Stimulated activated CD4-positive, alpha-beta T cell treated with anti-CD3 and anti-CD28 coated beads, Interleukin-15, amount 100 ng/mL, for 24 hours (primary cell): ENCODE measurements around the gene SFTPB.
A peak's percentile ranks its signal among the peaks of the same experiment; 100 is the strongest.
"Not testable (repeated sequence)": the region's sequence is repeated elsewhere in the genome, so short reads cannot be mapped to it uniquely, and the experiment has no call there.

ENCODE experiments used
- DNase-seq: peaks from one replicate; pipeline ENCODE4 v3.0.0-alpha.2; 2020

SFTPB gene

GRCh38 chr2:85652056-85652455, 15.9 kb downstream of the SFTPB start:
- DNase-seq = no peak

- DNase-seq = no peak
Observed at GRCh38 chr2:85651097-85651496, 16.9 kb downstream of the SFTPB start.

GRCh38 chr2:85650456-85650855, 17.5 kb downstream of the SFTPB start:
- no peak for DNase-seq

GRCh38 chr2:85649201-85650190, 18.5 kb downstream of the SFTPB start:
- no peak for DNase-seq

DNA sequence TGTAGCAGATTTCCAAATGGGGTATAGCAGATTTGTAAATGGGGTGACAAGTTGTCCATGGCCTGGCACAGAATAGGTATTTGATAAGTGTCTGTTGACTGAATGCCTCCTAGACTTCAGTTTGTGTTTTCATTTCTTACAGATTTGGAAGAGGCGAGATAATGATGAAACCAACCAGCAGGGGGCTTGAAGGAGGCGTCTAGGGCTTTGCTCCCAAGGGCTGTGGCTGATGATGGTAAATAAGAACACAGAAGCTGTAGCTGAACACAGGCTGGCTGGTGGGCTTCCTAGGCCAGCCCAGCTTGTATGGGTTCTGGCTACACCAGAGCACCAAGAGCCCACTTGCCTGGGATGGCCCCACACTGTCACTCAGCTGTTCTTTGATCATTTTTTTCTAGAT, 19.4 kb downstream of the SFTPB start:
- no peak for DNase-seq

GRCh38 chr2:85647823-85648526, 20.0 kb downstream of the SFTPB start:
- DNase-seq = no peak

DNA sequence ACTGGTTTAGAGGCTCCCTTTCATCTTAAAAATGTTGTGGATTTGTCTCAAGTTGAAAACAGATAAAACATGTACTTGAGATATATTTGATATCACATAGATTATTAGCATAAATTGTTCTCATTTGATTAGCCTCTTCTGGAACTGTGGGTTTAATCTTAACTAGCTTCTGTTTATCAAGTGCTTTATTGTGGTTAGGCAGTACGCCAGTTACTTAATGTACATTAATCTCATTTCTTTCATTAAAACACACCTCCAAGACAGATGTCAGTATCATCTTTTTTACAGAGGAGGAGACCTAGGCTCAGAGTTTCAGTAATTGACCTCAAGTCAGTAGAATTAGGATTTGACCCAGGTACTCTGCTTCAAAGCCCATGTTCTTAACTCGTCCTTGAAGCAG, 21.8 kb downstream of the SFTPB start:
- DNase-seq = no peak

DNA sequence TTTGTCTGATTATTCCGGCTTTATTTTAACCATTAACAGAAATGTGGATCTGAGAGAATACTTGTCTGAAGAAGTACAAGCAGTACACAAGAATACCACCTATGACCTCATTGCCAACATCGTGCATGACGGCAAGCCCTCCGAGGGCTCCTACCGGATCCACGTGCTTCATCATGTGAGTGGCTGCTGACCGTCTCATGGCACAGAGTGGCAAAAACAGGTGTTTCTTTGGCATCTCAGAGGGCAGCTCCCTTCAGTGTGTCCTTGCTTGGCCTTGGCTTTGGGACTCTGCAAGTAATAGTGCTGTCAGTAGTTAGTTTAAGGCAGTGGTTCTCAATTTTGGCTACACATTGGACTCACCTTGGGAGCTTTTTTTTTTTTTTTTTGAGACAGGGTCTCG, 23.1 kb downstream of the SFTPB start:
- no peak for DNase-seq

GRCh38 chr2:85642725-85643124, 25.3 kb downstream of the SFTPB start:
- DNase-seq = peak; percentile 21

- DNase-seq = no peak
Observed at GRCh38 chr2:85635636-85636035, 32.4 kb downstream of the SFTPB start.

- DNase-seq = no peak
Observed at GRCh38 chr2:85635011-85635410, 33.0 kb downstream of the SFTPB start.

GRCh38 chr2:85631316-85631715, 36.7 kb downstream of the SFTPB start:
- DNase-seq = no peak

DNA sequence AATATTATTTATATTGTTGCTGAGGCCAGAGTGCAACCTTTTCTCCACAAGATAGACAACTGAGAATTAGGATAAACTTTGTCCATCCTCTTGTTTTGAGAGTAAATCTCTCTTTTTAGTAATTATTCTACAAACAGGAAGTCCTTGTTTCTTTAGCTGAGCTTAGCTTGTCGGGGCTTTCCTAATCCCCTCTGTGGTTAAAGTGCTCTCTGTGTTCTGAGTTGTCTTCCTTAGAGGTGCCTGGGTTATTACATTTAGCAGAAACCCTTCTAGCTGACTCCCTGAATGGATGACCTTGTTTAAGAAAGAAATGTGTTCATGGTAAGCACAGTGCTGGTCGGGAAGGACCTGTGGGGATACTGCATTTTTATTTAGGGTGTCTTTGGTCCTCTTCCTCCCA, 39.3 kb downstream of the SFTPB start:
- no peak for DNase-seq

DNA sequence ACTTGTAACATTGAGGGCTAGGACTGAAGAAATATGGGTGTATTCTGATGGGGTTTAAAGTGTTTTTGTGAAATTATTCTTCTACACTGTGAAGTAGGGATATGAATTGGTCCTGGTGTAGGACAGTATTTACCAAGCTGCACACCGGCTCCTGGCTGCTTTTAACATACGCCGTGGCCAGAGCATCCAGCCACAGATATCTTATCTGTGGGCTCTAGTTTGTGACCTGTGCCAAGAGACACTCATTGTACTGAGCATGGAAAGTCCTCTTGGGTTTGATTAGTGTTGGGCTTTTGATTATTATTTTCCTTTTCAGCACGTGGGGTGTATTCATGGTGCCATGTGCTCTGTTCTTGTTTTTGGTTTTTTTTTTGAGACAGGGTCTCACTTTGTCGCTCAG, 44.0 kb downstream of the SFTPB start:
- DNase-seq = no peak

DNA sequence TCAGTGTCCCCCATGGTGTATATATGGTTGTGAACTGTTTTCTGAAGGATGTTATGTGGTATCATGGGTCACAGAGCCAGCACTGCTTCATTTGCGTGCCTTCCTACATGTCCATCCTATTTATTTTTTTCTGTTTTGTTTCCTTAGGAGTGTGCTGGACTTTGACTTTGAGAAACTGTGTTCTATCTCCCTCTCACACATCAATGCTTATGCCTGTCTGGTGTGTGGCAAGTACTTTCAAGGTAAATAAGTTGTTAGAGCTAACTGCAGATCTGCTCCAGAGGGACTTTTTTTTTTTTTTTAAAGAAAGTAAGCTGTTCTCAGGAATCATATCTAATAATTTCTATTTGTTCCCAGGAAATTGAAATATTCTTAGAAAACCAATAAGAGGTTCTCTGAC, 46.7 kb downstream of the SFTPB start:
- no peak for DNase-seq

DNA sequence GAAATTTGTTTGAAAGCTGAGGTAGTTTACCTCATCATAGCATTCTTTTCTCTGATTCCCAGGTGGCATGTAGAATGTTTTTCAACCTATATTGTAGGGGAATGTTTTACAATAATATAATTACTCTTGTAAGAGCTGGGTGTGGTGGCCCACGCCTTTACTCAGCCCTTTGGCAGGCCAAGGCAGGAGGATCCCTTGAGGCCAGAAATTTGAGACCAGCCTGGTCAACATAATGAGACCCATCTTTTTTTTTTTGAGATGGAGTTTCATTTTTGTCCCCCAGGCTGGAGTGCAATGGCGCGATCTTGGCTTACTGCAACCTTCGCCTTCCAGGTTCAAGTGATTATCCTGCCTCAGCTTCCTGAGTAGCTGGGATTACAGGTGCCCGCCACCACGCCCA, 48.4 kb downstream of the SFTPB start:
- DNase-seq = no peak

- not testable (repeated sequence) for DNase-seq
Observed at GRCh38 chr2:85617723-85618122, 50.3 kb downstream of the SFTPB start.

GRCh38 chr2:85615413-85615728, 52.6 kb downstream of the SFTPB start:
- DNase-seq = no peak

DNA sequence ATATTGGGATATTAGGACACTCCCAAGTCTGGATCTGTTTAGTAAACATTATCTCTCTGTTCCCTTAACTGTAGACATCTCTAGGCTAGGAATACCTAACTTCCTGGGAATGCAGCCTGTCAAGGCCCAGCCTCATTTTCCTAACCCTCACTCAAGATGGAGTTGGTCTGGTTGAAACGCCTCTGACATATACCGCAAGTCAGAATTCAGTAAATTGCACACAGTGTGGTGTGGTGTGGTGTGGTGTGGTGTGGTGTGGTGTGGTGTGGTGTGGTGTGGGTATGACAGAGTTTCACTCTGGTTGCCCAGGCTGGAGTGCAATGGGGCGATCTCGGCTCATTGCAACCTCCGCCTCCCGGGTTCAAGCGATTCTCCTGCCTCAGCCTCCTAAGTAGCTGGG, 53.2 kb downstream of the SFTPB start:
- DNase-seq = not testable (repeated sequence)

GRCh38 chr2:85613717-85614515, 54.1 kb downstream of the SFTPB start:
- DNase-seq = no peak

- DNase-seq = peak; percentile 94
Observed at GRCh38 chr2:85611705-85612587, 56.1 kb downstream of the SFTPB start, which contains the start of gene C2orf68. Gene C2orf68 (minus strand): TSS chr2:85612066. CDS start chr2:85611984, 82 bp downstream.

- DNase-seq = peak; percentile 13
Observed at GRCh38 chr2:85611217-85611704, 56.7 kb downstream of the SFTPB start.
